Gastrocnemius medialis (tissue), 4 donors: ENCODE results near the gene CCDC127.

Experiments used
- POLR2A ChIP-seq, 2 donors: fragments of 450-650 bp; IDR thresholded peaks; one replicate each; pipeline ENCODE4 v1.6.1; 2017; ENCODE audit warnings: antibody characterized with exemption in 2 of 2, mild to moderate bottlenecking in 2 of 2, moderate library complexity in 2 of 2
- TF ChIP-seq, protein P1 (sequence below), 5 experiments: fragments of 450-650 bp in 3 of 5; fragments of 200-600 bp in 2 of 5; sonication (generic) in 2 of 5; IDR thresholded peaks in 4 of 5; conservative IDR thresholded peaks in 1 of 5; 1 replicate in 4 of 5; 2 replicates in 1 of 5; pipeline ENCODE4 v1.5.1; 2016 to 2019; ENCODE audit warnings: antibody characterized with exemption in 5 of 5, mild to moderate bottlenecking in 3 of 5, moderate library complexity in 3 of 5

DNA sequence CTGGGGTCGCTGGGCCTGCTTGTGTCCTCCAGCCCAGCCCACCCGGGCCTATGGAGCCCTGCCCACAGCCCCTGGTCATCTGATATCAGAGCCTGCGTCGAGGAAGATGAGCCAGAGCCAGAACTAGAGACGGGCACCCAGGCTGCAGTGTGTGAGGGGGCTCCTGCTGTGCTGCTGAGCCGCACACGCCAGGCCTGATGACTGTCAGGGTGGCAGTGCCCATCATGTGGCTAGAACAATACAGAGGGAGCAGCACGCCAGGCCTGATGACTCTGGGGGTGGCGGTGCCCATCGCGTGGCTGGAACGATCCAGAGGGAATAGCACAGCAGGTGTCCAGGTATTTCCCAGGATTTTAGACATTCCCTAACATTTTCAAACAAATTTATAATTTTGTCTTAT, 35.8 kb downstream of the CCDC127 start:
- TF ChIP-seq, protein P1, sequence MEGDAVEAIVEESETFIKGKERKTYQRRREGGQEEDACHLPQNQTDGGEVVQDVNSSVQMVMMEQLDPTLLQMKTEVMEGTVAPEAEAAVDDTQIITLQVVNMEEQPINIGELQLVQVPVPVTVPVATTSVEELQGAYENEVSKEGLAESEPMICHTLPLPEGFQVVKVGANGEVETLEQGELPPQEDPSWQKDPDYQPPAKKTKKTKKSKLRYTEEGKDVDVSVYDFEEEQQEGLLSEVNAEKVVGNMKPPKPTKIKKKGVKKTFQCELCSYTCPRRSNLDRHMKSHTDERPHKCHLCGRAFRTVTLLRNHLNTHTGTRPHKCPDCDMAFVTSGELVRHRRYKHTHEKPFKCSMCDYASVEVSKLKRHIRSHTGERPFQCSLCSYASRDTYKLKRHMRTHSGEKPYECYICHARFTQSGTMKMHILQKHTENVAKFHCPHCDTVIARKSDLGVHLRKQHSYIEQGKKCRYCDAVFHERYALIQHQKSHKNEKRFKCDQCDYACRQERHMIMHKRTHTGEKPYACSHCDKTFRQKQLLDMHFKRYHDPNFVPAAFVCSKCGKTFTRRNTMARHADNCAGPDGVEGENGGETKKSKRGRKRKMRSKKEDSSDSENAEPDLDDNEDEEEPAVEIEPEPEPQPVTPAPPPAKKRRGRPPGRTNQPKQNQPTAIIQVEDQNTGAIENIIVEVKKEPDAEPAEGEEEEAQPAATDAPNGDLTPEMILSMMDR (IDR thresholded peaks at IDR 0.05 in 4 of 5, conservative IDR thresholded peaks at IDR 0.05 in 1 of 5) = no peak
- TF ChIP-seq POLR2A (IDR thresholded peaks at IDR 0.05) = no peak
